Endothelial cell of hepatic sinusoid (primary cell): ENCODE measurements around the gene DNAH1.

ENCODE experiments used
- in situ Hi-C: cut with HindIII; loops from 2 replicates; pipeline ENCODE4 v1.10.0; 2017; ENCODE audit warnings: low sequenced_read_pairs

DNAH1 gene

DNA sequence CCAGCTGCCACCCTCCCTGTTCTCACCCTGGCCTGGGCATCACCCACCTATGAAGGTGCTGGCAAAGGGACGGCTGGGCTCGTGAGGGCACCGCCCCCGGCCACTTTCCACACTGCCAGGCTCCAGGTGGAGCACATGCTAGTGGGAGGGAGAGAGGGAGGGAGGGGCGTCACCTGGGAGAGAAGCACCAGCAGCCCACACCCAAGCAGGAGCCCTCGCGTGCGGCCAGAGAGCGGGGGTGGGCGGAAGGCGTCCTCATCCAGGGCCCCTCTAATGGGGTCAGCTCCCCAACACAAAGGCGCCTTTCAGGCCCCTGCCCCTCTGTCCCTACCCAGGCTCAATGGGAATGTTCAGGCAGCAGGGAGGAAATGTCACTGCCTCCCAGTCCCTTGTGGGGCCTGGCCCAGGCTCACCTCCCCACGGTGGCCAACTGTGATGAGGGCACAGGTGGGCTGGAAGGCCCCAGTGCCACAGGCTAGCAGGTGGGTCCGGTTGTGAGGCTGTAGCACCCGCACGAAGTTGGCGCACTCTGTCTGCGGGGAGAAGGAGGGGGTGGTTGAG lies 125.7 kb downstream of the DNAH1 start:
- in situ Hi-C loops, result no loop called here

DNA sequence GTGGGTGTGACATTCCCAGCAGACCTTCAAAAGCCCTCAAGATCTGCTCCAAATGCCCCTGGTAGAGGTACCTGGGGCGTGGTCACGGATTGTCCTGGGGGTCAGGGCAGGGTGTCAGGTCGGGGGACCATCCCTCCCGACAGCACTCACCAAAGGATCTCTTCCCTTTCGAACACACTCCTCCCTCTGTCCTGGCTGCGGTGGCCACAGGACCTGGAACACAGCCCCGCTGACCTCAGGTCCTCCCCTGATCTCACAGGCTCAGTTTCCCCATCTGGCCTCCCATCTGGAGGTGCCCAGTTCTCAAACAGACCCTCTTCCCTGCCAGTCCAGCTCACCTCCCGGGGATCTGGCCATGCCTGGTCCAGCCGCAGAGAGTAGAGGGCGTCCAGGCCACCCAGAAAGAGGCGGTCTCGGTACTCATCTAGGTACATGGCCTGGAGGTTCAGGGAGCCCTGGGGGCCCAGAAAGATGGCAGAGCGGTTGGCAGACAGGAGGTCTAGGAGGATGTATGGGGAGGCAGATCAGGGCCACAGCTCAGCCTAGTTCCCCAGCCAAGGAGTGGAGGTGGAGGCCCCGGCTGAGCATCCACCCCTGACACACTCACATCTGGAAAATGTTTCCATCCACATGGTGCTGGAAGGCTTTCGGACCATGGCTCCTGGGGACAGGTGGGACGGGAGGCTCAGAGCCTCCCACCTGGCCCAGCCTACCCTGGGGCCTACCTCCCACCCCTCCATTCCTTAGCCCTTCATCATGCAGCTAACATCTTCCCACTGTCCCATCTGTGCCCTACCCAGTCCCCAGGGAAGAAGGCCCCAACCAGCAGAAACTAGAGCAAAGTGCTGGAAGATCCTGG lies 126.5 kb downstream of the DNAH1 start:
- in situ Hi-C loops, result no loop called here

- in situ Hi-C loops, result no loop called here
These were observed 127.1 kb downstream of the DNAH1 start for GRCh38 chr3:52443268-52443610.

DNA sequence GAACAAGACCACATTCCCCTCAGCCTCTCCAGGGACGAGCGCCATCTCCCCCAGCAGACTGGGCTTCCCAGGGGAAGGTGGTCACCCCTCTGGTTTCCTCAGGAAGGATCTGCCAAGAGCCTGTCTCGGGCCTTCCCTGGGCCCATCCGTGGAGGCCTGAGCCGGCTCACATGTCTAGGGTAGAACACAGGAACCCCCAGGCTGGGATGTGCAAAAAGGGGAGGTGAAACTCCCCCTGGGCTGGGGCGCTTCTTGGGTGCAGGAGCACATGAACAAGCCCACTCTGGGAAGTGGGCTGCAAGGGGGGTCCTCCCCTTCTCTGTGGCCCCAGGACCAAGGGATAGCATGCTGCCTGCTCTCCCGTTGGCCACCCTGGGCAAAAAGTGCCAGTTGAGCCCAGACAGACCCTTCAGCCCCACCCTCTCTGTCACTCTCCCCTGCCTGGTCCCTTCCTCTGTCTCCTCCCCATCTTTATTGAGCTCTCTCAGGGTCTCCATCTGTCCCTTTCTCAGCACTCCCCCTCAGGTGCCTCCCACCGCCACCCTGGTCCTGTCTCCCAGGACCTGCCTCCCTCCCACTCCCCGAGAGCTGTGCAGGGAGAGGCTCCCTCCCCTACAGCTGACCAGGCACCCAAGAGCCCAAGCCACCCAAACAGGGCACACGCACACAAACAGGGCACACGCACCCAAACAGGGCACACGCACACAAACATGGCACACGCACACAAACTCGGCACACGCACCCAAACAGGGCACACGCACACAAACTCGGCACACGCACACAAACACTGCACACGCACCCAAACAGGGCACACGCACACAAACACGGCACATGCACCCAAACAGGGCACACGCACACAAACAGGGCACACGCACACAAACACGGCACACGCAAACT lies 127.9 kb downstream of the DNAH1 start:
- in situ Hi-C loops, result no loop called here

DNA sequence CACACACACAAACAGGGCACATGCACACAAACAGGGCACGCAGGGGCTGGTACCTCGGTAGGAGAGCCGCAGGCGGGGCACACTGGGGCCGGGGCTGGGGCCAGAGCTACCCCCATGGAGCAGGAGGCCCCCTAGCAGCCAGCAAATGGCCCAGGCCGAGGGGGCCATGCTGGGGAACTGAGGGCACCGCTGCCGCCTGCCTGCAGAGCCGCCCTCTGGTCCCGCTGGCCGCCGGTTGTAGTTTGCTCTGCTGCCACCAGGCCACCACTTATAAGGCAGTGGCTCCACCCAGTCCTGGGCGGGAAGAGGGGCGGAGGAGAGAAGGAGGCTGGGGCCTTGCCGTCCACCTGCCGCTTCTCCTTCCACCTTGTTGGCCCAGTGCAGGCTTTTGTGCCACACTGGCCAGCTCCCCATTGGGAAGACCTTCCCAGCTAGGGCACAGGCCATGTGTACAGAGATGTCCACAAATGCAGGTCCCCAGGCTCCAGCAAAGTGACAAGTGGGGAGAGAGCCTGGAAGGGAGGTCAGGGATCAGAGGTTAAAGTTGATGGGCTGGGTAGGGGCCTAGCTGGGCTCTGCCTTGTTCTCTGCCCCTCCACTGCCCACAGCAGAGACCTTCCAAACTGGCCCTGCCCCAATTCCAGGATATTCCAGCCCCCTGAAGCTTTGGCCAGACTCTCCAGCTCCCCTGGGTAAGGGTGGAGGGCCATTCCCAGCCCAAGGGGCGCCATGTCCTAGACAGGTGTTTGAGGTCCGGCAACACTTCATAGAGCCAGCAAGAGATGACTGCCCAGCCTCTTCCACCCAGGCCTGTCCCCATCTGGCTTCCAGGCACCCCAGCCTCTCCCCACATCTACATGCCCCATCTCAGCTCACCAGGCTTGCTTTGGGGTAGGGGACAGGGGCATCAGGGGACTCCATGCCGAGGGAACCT lies 129.0 kb downstream of the DNAH1 start, which contains the start of gene SEMA3G:
TSS of gene SEMA3G (minus strand) at position 244 of the 934 bp plus-strand sequence. CDS start at position 168, 76 bp downstream.
- in situ Hi-C loops, result no loop called here

DNA sequence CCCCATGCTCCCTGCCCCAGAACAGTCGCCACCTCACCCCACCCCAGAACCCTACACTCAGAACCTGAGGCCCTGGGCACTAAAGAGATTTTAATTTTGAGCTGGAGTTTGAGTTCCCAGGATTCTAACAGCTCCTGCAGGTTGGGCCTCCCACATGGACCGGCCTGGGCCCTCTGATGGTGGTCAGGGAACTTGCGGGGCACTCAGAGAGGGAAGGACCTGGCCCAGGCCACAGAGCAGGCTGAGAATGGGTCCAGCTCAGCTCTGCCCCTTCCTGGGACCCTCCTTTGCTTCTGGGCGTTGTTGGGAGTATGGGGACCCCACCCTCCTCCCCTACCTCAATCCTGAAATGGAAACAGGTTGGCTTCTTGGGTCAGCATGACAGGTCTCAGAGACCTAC lies 129.9 kb downstream of the DNAH1 start:
- in situ Hi-C loops, result no loop called here

GRCh38 chr3:52446631-52447511 lies 130.8 kb downstream of the DNAH1 start:
- in situ Hi-C loops, result no loop called here

- in situ Hi-C loops, result no loop called here
These were observed 131.6 kb downstream of the DNAH1 start for GRCh38 chr3:52447512-52448355.
